Measurements from ENCODE around the gene GDF10.

GDF10 gene

GRCh38 chr10:47295411-47295810, 4.6 kb upstream of the GDF10 start:
- DNase-seq = no peak

DNA sequence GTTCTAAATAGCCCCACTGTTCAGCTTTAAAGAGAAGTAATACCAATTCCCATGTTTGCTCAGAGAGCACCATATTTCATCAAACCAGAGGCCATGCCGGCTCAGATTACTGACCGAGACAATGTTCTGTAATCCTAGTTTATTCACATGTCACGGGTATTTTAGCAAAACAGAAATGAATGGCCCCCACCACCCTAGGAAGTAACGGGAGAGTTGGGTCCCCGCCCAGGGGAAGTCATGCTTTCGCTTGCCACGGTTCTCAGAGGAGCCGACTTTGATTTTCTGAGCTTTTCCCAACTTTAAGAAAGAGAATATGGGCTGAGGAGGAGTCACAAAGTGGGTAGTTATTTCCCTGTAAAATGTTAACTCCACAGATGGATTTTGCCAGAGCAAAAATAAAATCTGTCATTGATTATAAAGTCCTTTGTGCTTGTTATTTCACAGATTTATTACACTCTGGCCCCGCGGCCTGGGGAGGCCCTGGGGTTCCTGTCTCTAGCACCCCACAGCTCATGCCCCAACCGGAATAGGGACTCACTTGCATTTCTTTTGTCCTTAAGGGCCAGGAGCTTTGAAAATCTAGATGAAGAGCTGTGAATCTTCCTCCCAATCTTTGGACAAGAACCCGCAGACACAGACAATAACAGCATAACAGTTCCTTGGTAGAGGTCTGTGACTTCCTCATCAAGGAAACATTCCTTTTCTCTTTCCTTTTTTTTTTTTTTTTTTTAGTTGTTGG, 3.7 kb upstream of the GDF10 start:
- DNase-seq = peak; percentile 19

DNA sequence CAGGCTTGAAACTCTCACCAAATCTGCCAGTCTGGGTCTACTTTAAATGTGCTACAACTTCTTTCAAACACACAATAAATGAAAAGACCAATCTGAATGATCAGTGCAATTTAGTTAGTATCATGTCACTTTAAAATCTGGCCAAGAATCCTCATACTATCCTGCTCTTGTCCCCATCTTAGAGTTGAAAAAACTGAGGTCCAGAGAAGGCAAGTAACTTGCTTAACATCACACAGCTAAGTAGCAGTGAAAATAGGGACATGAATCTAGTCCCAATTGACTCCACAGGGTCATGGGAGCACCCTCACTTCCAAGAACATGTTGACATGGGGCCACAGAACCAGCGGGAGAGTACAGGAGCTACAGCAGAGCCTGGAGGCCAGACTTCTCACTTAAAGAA, 3.1 kb upstream of the GDF10 start:
- no peak for DNase-seq

- DNase-seq = no peak
Observed at GRCh38 chr10:47297866-47298540, 2.0 kb upstream of the GDF10 start.

DNA sequence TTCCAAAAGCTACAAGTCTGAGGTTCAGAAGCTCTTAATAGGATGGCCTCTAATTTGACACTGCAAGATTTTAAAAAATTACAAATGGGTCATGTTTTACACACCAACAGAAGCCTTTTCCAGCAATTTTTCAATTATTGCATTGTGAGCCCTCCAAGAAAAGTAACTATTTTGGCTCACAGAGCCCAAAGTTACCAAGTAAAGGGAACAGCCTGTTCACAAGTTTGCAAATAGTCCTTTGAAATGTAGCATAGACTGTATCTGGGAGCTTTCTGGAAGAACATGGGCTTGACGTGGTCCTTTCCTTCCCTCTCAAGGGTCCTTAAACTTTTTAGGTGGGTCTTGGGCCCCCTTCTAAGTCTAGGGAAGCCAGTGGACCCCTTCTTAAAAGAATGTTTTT, 1.3 kb upstream of the GDF10 start:
- DNase-seq = no peak

GRCh38 chr10:47300429-47300931, 483 bp downstream of the GDF10 start:
- DNase-seq = no peak

DNA sequence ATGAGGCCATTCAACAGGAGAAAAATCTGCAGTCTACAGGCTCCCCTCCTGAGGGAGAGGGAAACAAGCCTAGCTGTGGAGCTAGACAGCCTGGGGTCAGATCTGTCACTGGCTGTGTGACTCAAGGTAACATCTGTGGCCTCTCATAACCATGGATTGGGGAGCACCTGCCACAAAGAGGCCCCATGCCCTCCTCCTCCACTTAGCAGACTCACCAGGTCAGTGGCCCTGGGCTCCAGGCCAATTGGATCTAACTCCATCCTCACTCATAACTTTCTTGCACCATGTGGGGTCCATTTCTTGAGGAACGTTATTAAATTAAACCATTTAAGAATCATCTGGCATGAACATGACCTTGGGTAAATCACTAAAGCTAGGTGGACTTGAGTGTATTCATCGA, 1.8 kb downstream of the GDF10 start:
- no peak for DNase-seq

DNA sequence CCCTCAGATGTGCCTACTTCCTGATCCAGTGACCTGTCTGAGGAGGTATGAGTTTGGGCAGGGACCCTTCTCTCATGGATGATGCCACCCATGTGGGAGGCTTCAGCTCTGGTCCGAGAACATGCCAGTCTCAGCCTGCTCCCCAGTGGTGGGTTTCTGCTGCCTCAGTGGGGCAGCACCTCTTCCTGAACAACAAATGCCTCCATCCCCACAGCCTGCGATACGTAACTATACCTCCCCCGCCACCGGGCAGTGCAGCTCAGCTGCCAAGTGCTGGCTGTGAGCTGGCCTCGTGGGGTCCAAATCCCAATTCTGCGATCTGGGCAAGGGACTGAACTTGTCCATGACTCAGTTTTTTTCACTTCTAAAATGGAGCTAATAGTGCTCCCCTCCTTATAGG, 3.1 kb downstream of the GDF10 start:
- no peak for DNase-seq

- DNase-seq = no peak
Observed at GRCh38 chr10:47303866-47304265, 3.9 kb downstream of the GDF10 start.

DNA sequence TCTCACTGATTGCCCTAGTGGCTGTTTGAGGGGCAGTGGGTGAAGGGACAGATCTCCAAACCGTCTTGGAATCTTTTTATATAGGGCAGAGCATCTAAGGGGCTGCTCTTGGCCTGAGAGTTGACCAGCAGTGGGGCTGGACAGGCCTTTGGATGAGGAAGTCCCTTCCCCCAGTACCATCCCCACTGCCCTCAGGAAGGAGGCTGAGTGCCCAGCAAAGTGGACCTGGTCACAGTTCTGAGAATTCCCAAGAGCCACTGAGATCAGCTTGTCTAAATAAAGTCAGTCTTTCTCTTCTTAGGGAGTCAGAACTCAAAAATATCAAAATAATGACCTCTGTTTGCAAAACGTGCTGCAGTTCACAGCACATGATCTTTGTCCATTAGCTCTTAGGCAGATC, 5.6 kb downstream of the GDF10 start:
- DNase-seq = no peak

DNA sequence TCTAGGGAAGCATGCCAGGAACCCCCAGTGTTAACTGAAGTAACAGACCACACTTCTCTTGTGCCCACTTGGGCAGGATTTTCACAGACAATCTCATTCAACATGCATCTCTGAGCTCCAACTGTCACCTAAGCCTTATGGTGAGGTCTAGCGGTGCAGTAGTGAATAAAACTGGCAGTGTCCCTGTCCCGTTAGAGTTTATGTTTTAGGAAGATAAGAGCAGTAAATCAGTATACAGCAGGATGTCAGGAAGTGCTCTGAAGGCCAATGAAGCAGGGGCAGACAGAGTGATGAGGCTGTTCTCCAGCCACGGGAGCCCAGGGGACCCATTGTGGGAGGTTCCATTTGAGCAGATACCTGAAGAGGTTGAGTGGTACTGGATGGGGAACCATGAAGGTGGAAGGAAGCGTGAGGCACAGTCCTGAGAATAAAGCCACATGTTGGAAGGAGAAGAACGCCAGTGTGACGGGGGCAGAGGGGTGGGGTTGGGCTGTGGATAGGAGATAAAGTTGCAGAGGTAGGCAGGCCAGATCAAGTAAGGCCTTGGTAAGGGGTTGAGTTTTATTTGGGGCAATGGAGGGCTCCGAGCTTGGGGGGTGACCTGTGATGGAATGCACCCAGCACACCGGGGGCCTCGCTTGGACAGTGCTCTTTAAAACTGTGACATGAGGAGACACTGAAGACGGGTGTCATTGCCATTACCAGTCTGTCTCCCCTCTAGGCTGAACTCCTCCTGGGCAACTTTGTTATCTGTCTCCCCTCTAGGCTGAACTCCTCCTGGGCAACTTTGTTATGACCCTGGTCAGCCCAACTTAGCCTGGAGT, 6.6 kb downstream of the GDF10 start:
- DNase-seq = no peak

- no peak for DNase-seq
Observed at GRCh38 chr10:47307381-47307780, 7.4 kb downstream of the GDF10 start.

- no peak for DNase-seq
Observed at GRCh38 chr10:47308775-47309174, 8.8 kb downstream of the GDF10 start.

GRCh38 chr10:47309408-47310089, 9.6 kb downstream of the GDF10 start:
- DNase-seq = peak; percentile 7

DNA sequence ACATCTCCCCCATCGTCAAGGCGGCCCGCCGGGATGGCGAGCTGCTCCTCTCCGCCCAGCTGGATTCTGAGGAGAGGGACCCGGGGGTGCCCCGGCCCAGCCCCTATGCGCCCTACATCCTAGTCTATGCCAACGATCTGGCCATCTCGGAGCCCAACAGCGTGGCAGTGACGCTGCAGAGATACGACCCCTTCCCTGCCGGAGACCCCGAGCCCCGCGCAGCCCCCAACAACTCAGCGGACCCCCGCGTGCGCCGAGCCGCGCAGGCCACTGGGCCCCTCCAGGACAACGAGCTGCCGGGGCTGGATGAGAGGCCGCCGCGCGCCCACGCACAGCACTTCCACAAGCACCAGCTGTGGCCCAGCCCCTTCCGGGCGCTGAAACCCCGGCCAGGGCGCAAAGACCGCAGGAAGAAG, 10.1 kb downstream of the GDF10 start:
- DNase-seq = no peak

- DNase-seq = no peak
Observed at GRCh38 chr10:47311193-47311931, 11.4 kb downstream of the GDF10 start.

DNA sequence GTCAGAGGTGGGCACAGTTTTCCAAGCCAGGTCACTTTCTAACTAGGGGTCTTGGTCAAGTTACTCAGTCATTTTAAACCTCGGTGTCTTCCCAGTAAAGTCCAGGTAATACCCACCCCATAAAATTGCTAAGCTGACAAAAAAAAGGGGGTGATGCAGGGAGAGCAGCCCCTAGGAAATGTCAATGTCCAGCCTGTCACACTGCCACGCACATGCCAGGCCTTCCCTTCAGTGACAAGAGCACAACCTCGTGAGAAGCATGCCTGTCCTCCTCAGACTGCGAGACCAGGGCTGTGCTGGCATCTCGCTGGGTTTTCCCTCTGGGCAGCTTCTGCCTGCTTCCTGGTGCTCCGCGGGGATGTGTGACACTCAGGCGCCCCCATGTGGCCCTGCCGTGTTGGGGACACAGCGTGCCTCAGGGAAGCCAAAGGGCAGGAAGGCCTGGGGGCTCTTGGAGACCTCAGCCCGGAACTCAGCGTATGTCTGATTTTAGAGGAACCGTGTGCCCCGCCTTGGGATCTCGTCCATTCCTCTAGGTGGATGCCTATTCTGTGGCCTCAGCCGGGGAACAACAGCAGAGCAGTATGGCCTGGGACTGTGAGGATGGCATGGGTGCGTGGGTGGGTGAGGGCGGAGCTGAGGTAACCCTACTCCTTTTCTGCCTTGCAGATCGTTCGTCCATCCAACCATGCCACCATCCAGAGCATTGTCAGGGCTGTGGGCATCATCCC, 12.1 kb downstream of the GDF10 start:
- DNase-seq = peak; percentile 90

- DNase-seq = no peak
Observed at GRCh38 chr10:47312663-47312995, 12.6 kb downstream of the GDF10 start.

DNA sequence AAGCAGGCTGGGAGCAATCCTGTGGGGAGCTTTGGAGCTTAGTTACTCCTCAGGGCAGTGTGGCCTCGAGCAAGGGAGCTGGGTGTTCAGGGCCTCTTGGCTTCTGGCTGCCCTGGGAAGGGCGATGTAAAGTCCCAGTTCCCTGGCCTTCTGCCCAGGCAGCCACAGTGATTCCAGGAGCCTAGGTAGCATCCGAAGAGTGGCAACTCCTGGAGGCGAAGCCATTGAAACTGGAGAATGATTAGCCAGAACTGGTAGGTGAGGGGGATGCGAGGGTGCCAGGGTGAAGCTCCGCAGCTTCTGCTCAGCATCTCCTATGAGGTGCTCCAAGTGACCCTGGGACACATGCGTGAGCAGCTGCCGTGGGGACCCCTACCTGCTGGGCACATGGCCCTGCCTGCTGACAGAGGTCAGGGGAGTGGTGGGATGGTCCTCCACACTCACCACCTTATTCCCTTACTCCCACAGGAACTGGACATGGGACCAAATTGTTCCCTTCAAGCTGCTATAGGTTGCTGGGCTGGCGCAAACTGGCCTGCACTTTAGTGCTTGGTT, 14.5 kb downstream of the GDF10 start:
- DNase-seq = no peak

DNA sequence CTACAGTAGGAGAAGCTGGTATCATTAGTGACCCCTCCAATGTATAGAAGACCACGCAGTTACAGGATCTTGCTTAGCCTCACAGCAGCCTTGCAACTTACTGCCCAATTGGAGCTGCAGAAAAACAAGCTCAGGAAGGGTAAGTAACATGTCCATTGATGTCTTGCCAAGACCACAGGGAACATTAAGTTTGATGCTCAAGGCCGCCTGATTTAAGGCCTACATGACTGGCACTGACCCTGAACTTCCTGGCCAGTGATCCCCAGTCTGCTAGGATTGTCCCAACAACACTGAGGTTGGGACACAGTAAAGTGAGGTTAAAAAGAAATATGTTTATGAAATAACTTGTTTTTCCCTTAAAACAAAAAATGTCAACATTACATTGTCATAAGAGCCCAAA, 15.4 kb downstream of the GDF10 start:
- DNase-seq = no peak

- no peak for DNase-seq
Observed at GRCh38 chr10:47316131-47316530, 16.1 kb downstream of the GDF10 start.
